ENCODE data around the gene NEB. TPM values are rescaled to one million over a fixed set of nuclear protein-coding genes. Genes with fewer than 3 reads are reported as not detected.

Gene NEB
- total and polyA plus RNA-seq, 2 donors (not counting 1 experiment from before 2014, with no cell fraction given): 3.6 to 4.6 TPM

DNA sequence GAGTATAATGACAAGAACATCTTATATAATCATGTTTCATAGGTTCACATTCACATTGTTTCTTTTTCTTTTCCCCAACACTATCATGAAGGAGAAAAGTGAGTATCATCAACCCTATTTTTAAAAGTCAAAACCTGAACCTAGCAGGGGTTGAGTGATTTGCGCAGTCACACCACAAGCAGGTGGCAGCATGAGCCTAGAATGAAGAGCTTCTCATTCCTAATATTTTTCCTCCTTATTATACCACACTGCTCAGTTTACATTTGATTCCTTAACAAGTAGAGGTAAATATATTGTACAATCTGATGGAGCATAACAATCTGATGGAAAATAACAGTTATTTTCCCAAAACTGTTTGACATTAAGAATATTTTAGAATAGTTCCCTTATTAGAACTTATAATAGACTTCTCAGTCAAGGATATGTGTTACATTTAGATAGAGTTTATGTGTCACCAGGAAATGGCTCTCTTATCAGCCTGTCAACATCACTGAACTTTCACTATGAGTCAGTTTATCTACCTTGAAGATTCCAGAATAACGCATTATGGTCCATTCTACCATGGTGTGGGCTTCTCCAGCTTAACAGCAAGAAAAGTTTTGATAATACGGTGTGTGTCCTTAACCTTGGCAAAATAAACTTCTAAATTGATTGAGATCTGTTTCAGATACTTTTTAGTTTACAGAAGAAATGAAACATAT is 119.5 kb downstream of the NEB start:
- Histone ChIP-seq H3K4me1 (ENCODE audit: control insufficient read depth in 2 of 2, insufficient read depth in 2 of 2, low read length in 2 of 2) (no peaks in the 10 kb centered on the region), H3K79me2 (ENCODE audit: control insufficient read depth, insufficient read depth, low read length) (no peaks in the 10 kb centered on the region), H4K20me1 (ENCODE audit: control insufficient read depth, insufficient read depth, low read length, poor library complexity, severe bottlenecking) (no peaks in the 10 kb centered on the region), H3K9ac (ENCODE audit: low read length) (no peak overlapping the region), H3K4me2 (replicated peaks; ENCODE audit: low read depth, low read length, poor library complexity, severe bottlenecking) (no peak overlapping the region), H2AFZ (ENCODE audit: insufficient read depth, low read depth, low read length, poor library complexity, severe bottlenecking) (no peak overlapping the region), H3K27ac (ENCODE audit: low read length in 2 of 2) (no peak overlapping the region), H3K27me3 (replicated peaks in 1 of 4; ENCODE audit: control extremely low read depth in 1 of 4, control insufficient read depth in 3 of 4, insufficient read depth in 4 of 4, low read length in 3 of 4) (no peaks in the 10 kb centered on the region), H3K4me3 (ENCODE audit: control extremely low read depth in 1 of 5, extremely low read depth in 1 of 5, insufficient read depth in 1 of 5, low read depth in 2 of 5, low read length in 4 of 5) (no peak overlapping the region), H3K36me3 (replicated peaks in 1 of 2; ENCODE audit: control extremely low read depth in 1 of 2, control insufficient read depth in 1 of 2, extremely low read depth in 1 of 2, insufficient read depth in 2 of 2, low read length in 1 of 2) (no peaks in the 10 kb centered on the region), H3K9me3 (ENCODE audit: control extremely low read depth in 1 of 3, control insufficient read depth in 2 of 3, insufficient read depth in 1 of 3, low read length in 2 of 3) (no peaks in the 10 kb centered on the region)
- H3K4me1 Mint-ChIP-seq: peaks cover 2% of the 10 kb centered on the region
- DNase-seq: no peak
- no peaks in the 10 kb centered on the region for H3K27me3 Mint-ChIP-seq
- no peak for ATAC-seq (ENCODE audit: low read depth)
- no peak overlapping the region for H3K27ac Mint-ChIP-seq
- WGBS (ENCODE audit: insufficient coverage): 100% methylated on average over 2 of the region's 3 CpGs
- TF ChIP-seq EZH2 (IDR thresholded peaks at IDR 0.05; ENCODE audit: borderline replicate concordance, insufficient read depth, low read depth, low read length, poor library complexity, severe bottlenecking) (no peak), CTCF (IDR thresholded peaks at IDR 0.05) (no peak)
- no peak overlapping the region for H3K4me3 Mint-ChIP-seq
- ChIA-PET CTCF (interaction anchor here (0.6 to 2.8 kb wide), 9 partner anchors 23 to 413 kb away, joined by 3 to 10 read pairs (median 4); no protein-coding TSS in a partner anchor), POLR2A (no interaction called here)
- intact Hi-C loops (cut with micrococcal nuclease): no loop called here
- H3K9me3 Mint-ChIP-seq (ENCODE audit: insufficient read depth): no peaks in the 10 kb centered on the region

DNA sequence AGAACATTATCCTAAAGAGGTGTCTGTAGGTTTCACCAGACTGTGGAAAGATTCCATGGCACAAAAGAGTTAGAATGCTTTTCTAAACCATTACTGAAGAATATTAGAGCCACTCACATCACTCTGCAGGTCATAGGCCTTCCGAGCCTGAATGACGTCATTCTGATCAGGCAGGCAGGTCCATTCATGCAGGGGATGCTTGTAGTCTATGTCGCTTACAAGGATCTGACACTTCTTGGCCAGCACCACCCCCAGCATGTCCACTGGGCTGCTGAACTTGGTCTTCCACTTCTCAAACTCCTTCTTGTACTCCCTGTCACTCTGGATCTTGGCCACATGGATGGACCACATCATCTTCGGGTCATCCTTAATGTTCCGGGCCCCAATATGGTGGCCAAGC is 120.1 kb downstream of the NEB start:
- DNase-seq (no peak), ATAC-seq (ENCODE audit: low read depth) (no peak)
- no peaks in the 10 kb centered on the region for H3K36me3 ChIP-seq (replicated peaks in 1 of 2; ENCODE audit: control extremely low read depth in 1 of 2, control insufficient read depth in 1 of 2, extremely low read depth in 1 of 2, insufficient read depth in 2 of 2, low read length in 1 of 2)
- no peaks in the 10 kb centered on the region for H3K4me1 ChIP-seq (ENCODE audit: control insufficient read depth in 2 of 2, insufficient read depth in 2 of 2, low read length in 2 of 2)
- H3K79me2 ChIP-seq (ENCODE audit: control insufficient read depth, insufficient read depth, low read length): no peaks in the 10 kb centered on the region
- peaks cover 2% of the 10 kb centered on the region for H3K4me1 Mint-ChIP-seq
- no peak overlapping the region for H3K4me2 ChIP-seq (replicated peaks; ENCODE audit: low read depth, low read length, poor library complexity, severe bottlenecking)
- no peaks in the 10 kb centered on the region for H3K9me3 Mint-ChIP-seq (ENCODE audit: insufficient read depth)
- H4K20me1 ChIP-seq (ENCODE audit: control insufficient read depth, insufficient read depth, low read length, poor library complexity, severe bottlenecking): no peaks in the 10 kb centered on the region
- H3K4me3 Mint-ChIP-seq: no peak overlapping the region
- ChIA-PET CTCF (interaction anchor here (1.2 to 2.8 kb wide), 3 partner anchors 23 to 192 kb away, joined by 6 to 10 read pairs (median 8); no protein-coding TSS in a partner anchor), POLR2A (no interaction called here)
- H3K27me3 ChIP-seq (replicated peaks in 1 of 4; ENCODE audit: control extremely low read depth in 1 of 4, control insufficient read depth in 3 of 4, insufficient read depth in 4 of 4, low read length in 3 of 4): no peaks in the 10 kb centered on the region
- no peak overlapping the region for H3K27ac ChIP-seq (ENCODE audit: low read length in 2 of 2)
- H3K27ac Mint-ChIP-seq: no peak overlapping the region
- intact Hi-C loops (cut with micrococcal nuclease): no loop called here
- H3K9ac ChIP-seq (ENCODE audit: low read length): no peak overlapping the region
- WGBS (ENCODE audit: insufficient coverage): 98% methylated on average over 3 of the region's 5 CpGs
- H3K9me3 ChIP-seq (ENCODE audit: control extremely low read depth in 1 of 3, control insufficient read depth in 2 of 3, insufficient read depth in 1 of 3, low read length in 2 of 3): no peaks in the 10 kb centered on the region
- H2AFZ ChIP-seq (ENCODE audit: insufficient read depth, low read depth, low read length, poor library complexity, severe bottlenecking): no peak overlapping the region
- H3K27me3 Mint-ChIP-seq: no peaks in the 10 kb centered on the region
- TF ChIP-seq EZH2 (IDR thresholded peaks at IDR 0.05; ENCODE audit: borderline replicate concordance, insufficient read depth, low read depth, low read length, poor library complexity, severe bottlenecking) (no peak), CTCF (IDR thresholded peaks at IDR 0.05) (no peak)
- H3K4me3 ChIP-seq (ENCODE audit: control extremely low read depth in 1 of 5, extremely low read depth in 1 of 5, insufficient read depth in 1 of 5, low read depth in 2 of 5, low read length in 4 of 5): no peak overlapping the region
